Body of pancreas (tissue), 4 donors: Measurements from ENCODE around the gene GSTO2.

ENCODE experiments used
- CTCF ChIP-seq, 7 experiments: fragments of 450-650 bp in 4 of 7; fragments of 200-600 bp in 3 of 7; sonication (generic) in 3 of 7; IDR thresholded peaks; one replicate each; pipeline ENCODE4 v1.5.1; 2016 to 2019; ENCODE audit warnings: antibody characterized with exemption in 7 of 7
- POLR2A ChIP-seq, 3 donors: fragments of 450-650 bp; IDR thresholded peaks; one replicate each; pipeline ENCODE4 v1.6.1; 2016; ENCODE audit warnings: antibody characterized with exemption in 3 of 3, mild to moderate bottlenecking in 2 of 3

DNA sequence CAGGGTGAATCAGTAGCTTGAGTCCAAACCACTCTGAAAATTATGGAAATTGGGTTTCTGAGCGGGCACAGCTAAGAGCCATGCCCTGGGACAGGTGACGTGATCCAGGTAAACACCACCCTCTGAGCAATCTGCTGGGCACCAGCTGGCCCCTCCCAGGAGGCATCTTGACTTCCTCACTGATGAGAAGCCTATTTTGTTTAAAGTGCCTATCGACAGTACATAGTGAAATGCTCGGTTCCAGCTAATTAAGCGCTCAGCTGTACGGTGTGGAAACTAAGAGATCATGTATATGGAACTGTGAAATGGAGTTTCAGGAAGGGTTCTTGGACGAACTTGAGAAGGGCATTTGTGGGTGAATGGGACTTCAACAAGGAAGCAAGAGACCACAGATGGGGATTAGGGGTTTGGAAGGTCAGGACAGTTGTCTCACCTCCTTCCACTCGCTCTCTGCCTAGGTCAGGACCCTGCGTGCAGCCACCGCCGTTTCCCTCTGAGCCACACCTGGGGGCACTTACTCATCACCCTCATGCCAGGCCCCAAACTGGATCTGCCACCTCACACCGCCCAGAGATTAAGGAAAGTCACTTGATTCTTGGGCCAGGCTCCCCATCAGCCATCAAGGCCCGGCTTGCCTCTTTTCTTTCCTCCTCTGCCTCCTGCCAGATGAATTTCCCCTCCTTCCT, 66.1 kb downstream of the GSTO2 start:
- TF ChIP-seq CTCF (IDR thresholded peaks at IDR 0.05) (no peak), POLR2A (IDR thresholded peaks at IDR 0.05) (no peak)
